HS-5 (cell line): Measurements from ENCODE around the gene CCL16.
"Not testable (repeated sequence)": the region's sequence is repeated elsewhere in the genome, so short reads cannot be mapped to it uniquely, and the experiment has no call there.

Experiments
- DNase-seq: peaks from one replicate; pipeline ENCODE4 v3.0.0-alpha.2; 2012; ENCODE audit warnings: low read depth

CCL16 gene

GRCh38 chr17:35981246-35981645 lies at the start of gene CCL16:
Gene CCL16, minus strand, starts transcription at chr17:35981497. Its CDS starts 77 bp downstream, at chr17:35981420.
- no peak for DNase-seq

DNA sequence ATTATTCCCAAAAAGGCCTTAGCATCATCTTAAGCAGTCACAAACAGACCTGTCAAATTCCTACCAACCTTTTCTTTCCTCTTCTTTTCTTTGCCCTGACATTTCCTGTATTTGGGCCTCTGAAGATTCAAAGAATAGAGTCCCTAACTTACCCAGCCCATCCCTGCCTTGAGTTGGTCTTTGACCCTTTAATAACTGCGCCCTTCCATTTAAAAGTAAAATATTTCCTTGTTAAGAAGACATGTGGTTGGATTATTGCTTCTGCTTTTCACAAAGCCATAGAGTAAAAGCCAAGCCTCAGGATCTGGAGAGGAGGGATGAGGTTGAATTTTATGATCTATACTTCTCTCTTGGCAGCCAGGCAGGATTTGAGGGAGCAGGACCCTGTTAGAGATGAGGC lies 49.7 kb upstream of the CCL16 start:
- DNase-seq: no peak

DNA sequence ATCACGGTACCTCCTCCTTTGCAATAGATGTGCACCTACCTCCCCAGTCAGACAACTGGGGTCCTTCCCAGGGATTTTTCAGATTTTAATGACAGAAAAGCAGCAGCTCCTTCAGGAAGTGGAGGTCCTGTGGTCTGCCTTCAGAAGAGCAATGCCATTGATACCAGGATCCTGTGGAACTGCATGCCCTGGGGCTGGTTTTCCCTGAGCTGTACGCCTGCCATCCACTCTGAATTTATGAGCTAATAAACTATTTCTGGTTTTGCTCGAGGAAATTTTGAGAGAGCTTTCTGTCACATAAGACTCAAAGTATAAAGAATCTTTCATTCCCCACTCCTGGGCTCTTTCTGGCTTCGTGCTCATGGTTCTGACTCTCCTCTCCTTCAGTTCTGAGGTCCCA lies 46.5 kb upstream of the CCL16 start:
- DNase-seq: no peak

DNA sequence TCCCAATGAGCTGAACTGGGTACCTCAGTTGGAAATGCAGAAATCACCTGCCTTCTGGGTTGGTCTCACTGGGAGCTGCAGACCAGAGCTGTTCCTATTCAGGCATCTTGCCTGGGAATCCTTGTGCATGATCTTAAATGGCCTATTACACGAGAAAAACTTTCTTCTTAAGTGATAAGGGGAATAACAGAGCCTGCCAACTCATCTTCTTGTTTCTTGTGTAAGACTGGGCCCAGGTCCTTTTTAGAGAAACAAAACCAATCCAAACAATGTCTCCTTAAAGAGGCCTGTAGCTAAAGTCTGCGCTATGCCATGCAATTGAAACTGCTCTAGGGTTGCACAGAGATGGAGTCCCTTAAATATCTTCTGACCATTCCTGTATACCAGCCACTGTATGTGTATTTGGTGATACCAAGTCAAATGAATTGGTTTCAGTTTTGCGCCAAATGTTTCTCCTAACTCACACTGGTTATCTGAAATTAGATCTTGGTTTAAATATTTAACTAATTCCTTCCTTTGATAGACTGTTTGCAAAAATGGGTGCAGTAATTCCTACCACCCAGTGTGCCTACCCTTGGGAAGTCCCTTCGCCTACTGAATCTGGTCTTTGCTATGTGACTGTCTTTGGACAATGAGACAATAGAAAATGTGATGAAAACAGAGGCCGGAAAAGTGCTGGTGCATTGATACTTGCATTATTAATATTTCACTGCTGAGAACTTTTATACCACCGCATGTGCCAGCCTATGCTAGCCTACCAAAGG lies 43.0 kb upstream of the CCL16 start:
- no peak for DNase-seq

DNA sequence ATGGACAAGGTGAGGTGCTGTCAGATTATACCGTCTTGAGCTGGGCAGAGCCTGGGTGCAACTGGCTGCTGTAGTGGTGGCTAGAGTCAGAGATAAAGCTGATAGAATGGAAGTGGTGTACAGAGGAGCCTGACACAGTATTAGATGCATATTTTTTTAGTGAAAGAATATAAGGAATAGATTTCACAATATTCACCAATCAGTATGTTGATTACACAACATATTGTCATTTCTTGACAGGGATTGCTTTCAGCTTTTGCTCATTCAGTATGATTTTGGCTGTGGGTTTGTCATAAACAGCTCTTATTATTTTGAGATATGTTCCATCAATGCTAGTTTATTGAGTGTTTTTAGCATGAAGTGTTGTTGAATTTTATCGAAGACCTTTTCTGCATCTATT lies 38.1 kb upstream of the CCL16 start:
- no peak for DNase-seq

DNA sequence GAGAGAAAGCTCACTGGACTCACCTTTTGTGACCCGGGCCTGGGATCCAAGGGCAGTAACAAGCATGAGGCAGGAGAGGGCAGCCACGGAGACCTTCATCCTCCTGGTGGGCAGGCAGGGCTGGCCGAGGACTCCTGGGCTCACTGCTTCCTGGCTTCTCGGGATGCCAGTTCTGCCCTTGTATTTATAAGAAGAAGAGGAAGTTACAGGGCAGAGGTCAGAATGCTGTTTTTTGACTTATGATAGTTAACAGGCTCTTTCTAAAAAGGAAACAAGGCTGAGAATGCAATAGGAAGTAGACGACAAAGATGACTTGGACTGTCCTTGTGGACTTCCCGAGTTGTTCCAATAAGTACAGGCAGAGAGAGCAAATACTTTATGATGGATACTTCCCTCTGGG lies 36.5 kb upstream of the CCL16 start, which contains the start of gene CCL23:
CCL23 (minus strand) TSS at position 174 of the 400 bp plus-strand sequence; CDS start at position 99, 75 bp downstream.
- DNase-seq: no peak

DNA sequence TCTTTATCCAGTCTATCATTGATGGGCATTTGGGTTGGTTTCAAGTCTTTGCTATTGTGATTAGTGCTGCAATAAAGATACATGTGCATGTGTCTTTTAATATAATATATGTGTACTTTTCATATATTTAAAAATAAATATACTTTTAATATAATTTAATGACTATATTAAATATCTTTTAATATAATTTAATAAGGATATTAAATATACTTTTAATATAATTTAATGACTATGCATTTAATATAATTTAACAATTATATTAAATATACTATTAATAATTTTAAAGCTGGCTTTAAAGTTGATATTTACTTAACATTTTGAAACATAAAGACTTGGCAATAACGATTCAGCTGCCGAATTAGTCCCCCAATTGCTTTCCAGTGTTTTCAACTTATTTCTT lies 35.3 kb upstream of the CCL16 start:
- no peak for DNase-seq

GRCh38 chr17:36015895-36016294 lies 34.6 kb upstream of the CCL16 start:
- DNase-seq: not testable (repeated sequence)

DNA sequence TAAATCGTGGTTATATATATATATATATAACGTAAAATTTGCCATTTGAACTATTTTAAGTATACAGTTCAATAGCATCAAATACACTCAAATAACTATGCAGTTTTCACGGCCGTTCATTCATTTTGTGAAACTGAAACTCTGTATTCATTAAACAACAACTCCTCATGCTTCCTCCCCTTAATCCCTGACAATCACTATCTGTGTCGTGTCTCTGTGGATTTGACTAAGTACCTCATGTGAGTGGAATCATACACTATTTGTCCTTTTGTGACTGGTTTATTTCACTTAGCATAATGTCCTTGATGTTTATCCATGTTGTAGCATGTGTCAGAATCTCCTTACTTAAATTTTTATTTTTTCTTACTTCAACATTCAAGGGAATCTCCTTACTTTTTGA lies 33.6 kb upstream of the CCL16 start:
- DNase-seq: no peak

DNA sequence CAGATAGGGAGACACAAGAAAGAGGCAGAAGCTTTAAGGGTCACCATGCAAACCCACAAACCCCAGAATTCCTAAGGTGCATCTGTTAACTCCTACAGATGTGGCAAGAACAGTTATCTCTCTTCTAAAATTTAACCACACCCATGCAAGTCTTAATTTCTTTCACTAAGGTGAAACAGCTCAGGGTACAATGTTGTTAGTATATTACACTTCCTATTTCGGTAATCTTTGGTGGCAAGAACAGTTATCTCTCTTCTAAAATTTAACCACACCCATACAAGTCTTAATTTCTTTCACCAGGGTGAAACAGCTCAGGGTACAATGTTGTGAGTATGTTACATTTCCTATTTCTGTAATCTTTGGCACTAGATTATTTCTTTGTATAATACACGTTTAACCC lies 29.9 kb upstream of the CCL16 start:
- no peak for DNase-seq

DNA sequence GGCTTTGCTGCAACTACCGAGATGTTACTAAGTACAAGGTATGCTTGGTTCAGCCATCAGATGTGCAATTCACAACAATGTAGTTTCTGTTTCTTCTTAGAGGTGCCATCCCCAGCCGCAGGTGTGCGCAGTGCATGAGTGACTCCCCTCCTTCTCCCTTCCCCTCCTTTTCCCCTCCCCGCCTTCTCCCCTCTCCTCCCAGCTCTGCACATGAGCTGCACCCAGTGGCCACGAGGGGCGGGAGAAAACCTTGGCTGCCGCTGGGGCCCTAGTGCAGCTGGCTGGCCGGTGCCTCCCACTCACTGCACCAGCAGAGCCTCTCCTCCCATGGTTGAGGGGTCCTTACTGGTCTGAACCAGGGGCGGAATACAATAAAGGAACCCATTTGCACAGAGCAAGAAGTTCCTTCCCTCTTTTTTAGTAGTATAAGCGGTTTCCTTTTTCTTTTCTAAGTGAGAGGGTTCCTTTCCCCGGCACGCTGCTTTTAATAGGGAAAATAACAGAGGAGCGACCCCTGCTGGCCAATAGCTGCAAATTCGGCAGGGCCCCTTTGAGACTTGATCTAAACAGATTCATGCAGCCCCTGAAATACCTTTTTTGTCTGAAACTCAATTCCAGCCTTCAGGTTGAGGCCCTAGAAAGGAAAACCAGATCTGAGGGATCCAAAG lies 27.8 kb upstream of the CCL16 start:
- DNase-seq: no peak

DNA sequence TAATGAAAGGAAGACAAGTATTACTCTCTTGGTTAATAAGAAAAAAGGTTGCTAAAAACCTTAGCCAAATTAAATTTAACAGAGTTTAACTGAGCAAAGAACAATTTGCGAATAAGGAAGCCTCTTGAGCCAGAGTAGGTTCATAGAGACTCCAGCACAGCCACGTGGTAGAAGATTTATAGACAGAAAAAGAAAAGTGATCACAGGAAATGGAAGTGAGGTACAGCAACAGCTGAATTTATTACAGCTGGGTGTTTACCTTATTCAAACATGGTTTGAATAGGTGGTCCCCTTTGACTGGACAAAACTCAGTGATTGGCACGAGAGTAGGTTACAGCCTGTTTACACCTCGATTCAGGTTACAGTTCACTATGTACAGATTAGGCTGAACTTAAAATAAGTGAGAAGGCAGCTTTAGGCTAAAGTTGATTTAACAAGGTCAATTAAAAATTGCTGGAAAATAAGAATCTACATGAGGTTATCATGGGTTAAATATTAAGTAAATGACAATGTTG lies 23.4 kb upstream of the CCL16 start:
- DNase-seq: no peak

DNA sequence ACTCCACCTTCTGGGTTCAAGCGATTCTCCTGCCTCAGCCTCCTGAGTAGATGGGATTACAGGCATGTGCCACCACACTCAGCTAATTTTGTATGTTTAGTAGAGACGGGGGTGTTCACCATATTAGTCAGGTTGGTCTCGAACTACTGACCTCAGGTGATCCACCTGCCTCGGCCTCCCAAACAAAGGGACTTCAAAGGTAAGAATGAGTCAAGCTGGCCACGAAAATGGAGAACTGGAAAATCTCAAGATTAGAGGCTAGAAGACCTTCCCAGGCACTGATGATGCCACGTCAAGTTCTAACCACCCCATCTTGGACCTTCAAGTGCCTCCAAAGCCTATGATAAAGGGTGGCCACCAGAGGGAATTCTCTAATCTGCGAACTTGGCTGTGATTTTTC lies 21.3 kb upstream of the CCL16 start:
- DNase-seq: no peak

DNA sequence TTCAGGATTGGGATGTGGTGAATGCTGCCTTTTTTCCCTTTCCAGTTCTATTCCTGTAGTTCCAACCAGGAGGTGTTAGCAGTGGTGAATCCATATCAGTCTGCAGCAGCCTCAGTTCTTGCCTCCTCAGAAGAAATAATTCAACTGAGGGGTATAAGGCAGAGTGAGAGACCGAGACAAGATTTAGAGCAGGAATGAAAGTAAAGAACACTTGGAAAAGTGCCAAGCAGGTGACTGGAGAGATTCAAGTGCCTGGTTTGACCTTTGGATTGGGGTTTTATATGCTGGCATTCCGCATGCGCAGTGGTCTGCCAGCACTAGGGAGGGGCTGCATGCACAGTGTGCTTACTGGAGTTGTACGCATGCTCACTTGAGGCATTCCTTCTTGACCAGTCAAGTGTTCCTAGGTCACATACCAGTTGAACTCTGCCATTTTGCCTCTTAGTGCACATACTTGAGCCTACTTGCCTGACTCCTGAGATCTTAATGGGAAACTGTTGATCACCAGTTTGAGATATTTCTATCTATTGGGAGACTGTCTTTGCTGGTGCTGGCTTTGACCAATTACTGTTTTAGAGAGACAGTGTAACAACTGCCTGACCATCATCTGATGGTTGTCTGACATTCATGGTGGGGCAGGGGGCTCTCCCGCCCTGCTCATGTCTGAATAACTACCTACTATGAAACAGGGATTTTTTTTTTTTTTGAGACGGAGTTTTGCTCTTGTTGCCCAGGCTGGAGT lies 20.7 kb upstream of the CCL16 start:
- DNase-seq: no peak

GRCh38 chr17:36001110-36001771 lies 19.9 kb upstream of the CCL16 start, which contains the start of gene CCL15:
Gene CCL15, minus strand, starts transcription at chr17:36001553. Its CDS starts 61 bp downstream, at chr17:36001492.
- no peak for DNase-seq

DNA sequence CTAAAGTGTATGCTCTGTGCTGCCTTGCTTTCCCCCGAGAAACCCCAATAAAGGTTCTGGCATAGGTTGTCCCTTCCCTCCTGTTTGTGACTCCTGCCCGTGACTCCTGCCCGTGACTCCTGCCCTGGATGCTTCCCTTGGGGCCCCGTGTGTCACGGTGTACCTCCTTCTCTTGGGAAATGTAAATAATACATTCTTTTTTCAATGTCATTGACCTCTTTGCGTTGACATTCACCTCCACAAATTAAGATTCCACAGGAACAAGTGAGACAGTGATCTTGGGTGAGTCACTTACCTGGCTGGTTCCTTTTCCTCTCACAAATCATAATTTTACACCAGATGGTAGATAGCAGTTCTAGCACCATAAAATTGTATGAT lies 19.4 kb upstream of the CCL16 start:
- DNase-seq: no peak

GRCh38 chr17:35998756-35999155 lies 17.5 kb upstream of the CCL16 start:
- DNase-seq: no peak

DNA sequence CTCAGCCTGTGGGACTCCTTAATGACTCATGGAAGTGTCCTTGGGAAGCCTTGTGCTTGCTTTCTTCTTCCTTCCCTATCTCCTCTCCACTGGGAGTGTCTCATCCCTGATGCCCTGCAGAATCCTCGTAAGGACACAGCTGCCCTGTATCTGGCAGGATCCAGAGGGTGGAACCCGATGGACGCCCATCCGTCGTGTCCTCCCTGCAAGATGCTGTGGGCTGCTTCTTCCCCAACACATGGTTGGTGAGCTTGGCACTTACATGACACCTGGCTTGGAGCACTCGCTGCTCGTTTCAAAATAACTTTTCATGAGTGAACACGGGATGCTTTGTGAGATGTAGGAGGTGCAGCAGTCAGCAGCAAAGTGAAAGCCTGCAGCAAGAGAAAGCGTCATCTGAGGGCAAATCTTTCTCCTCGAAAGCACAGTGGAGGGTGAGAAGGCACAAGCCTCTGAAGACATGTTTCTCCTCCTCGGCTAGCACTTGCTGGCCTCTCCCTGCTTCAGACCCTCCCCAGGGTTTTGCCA lies 16.8 kb upstream of the CCL16 start:
- no peak for DNase-seq

GRCh38 chr17:35995346-35995745 lies 14.0 kb upstream of the CCL16 start:
- not testable (repeated sequence) for DNase-seq

DNA sequence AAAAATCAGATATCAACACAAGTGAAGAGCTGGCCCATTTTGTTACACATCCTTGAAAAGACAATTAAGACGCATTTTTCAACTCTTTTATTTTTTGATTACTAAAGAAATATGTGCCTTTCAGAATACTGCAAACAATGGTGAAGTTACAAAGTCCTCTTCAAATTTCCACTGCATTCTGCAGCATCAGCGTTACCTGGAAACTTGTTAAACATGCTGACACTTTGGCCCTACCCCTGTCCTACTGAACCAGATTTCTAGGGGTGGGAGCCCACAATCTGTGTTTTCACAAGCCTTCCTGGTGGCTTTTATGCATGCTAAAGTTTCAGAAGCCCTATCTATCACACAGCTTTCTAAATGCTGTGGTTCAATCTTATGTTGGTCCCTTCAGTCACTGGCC lies 9.8 kb upstream of the CCL16 start:
- no peak for DNase-seq

- DNase-seq: no peak
Observed at GRCh38 chr17:35988164-35988563, 6.9 kb upstream of the CCL16 start.

GRCh38 chr17:35986643-35987042 lies 5.3 kb upstream of the CCL16 start, which contains the start of gene CCL14:
Gene CCL14, minus strand, starts transcription at chr17:35986729. Its CDS starts 80 bp downstream, at chr17:35986649.
- no peak for DNase-seq
